ENCODE data around the gene S100A8.

DNA sequence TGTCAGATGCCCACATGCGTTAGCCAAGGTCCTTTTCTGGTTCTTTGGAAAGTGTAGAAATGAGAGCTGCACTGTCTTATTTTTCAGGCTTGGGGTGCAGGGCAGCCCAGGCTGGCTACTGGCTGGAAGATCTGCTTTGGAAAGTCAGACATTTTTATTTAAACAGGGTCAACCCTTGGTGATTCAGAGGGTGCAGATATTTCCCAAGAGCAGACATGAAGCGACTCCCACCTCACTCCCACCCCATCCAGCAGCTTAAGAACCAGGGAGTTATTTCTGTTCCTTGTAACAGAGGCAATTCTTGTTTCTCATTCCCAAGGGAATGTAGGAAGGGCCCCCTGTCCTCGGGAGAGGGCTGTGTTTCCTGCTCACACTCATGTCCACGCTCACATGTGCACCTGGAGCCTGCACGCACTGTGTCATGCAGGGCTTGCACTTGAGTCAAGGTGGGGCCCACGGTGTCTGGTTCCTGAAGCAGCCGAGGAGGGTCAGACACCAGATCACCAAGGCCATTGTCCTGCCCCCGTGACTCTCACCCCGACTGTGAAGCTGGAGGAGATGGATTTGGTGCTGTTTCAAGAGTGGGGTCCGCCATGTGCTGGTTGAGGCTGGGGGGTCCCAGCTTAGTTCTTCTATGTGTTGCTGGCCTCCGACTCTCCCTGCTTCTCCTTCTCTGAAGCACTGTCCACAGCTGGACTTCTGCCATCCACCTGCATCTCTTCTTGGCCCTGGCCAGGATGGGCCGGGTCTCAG, 26.4 kb upstream of the S100A8 start:
- TF ChIP-seq, protein P1, sequence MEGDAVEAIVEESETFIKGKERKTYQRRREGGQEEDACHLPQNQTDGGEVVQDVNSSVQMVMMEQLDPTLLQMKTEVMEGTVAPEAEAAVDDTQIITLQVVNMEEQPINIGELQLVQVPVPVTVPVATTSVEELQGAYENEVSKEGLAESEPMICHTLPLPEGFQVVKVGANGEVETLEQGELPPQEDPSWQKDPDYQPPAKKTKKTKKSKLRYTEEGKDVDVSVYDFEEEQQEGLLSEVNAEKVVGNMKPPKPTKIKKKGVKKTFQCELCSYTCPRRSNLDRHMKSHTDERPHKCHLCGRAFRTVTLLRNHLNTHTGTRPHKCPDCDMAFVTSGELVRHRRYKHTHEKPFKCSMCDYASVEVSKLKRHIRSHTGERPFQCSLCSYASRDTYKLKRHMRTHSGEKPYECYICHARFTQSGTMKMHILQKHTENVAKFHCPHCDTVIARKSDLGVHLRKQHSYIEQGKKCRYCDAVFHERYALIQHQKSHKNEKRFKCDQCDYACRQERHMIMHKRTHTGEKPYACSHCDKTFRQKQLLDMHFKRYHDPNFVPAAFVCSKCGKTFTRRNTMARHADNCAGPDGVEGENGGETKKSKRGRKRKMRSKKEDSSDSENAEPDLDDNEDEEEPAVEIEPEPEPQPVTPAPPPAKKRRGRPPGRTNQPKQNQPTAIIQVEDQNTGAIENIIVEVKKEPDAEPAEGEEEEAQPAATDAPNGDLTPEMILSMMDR (IDR thresholded peaks at IDR 0.05): no peak
- TF ChIP-seq POLR2A (IDR thresholded peaks at IDR 0.05) (no peak), EP300 (IDR thresholded peaks at IDR 0.05) (no peak)
